Adipocyte (in vitro differentiated cells): ENCODE results near the gene LRMDA.

Source experiments
- DNase-seq: peaks from one replicate; pipeline ENCODE4 v3.0.0-alpha.2; 2015; ENCODE audit warnings: low read depth
- H3K27me3 ChIP-seq: replicated peaks from 2 replicates; pipeline ENCODE4 v1.7.0; 2013; ENCODE audit warnings: mild to moderate bottlenecking, low read length, moderate library complexity; ENCODE audit not compliant: control insufficient read depth, insufficient read depth
- H3K36me3 ChIP-seq: 2 replicates; pipeline ENCODE4 v1.7.0; 2013; ENCODE audit warnings: low read length, mild to moderate bottlenecking, moderate library complexity; ENCODE audit not compliant: control insufficient read depth, insufficient read depth, severe bottlenecking
- H3K4me1 ChIP-seq: 2 replicates; pipeline ENCODE4 v1.7.0; 2013; ENCODE audit warnings: mild to moderate bottlenecking, low read length, moderate library complexity; ENCODE audit not compliant: control insufficient read depth, insufficient read depth
- H3K4me3 ChIP-seq: 2 replicates; pipeline ENCODE4 v1.7.0; 2013; ENCODE audit warnings: mild to moderate bottlenecking, low read length, moderate library complexity
- H3K9ac ChIP-seq: 2 replicates; pipeline ENCODE4 v1.7.0; 2013; ENCODE audit warnings: mild to moderate bottlenecking, low read length, moderate library complexity
- H3K9me3 ChIP-seq: 2 replicates; pipeline ENCODE4 v1.7.0; 2013; ENCODE audit warnings: mild to moderate bottlenecking, low read length, moderate library complexity; ENCODE audit not compliant: control insufficient read depth

LRMDA gene

GRCh38 chr10:76036111-76036940 lies 604.9 kb downstream of the LRMDA start:
- no peaks in the 10 kb centered on the region for H3K36me3 ChIP-seq
- peaks cover 13% of the 10 kb centered on the region for H3K9me3 ChIP-seq
- H3K4me3 ChIP-seq: no peak overlapping the region
- H3K27me3 ChIP-seq: no peaks in the 10 kb centered on the region
- peak; percentile 83 for DNase-seq
- peak overlapping the region; percentile 35 for H3K9ac ChIP-seq
- H3K4me1 ChIP-seq: peaks cover 40% of the 10 kb centered on the region

DNA sequence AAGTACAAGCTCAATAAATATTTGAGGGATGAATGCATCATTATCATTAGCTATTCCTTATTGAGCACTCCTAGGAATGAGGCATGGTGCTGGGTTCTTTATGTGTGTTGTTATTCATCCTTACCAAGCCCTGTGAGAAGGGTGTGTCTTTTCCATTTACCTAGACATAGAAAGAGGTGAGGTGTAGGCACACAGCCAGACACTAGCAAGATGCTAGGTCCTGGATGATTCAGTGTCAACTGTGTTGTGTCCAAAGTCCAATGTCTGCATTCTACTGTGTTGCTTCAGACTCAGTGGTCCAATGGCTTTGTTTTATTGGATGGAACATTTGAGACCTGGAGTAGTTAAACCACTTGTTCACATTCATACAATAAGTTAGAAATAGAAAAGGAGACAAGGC lies 605.5 kb downstream of the LRMDA start:
- no peaks in the 10 kb centered on the region for H3K27me3 ChIP-seq
- no peak for DNase-seq
- H3K9me3 ChIP-seq: peaks cover 13% of the 10 kb centered on the region
- no peak overlapping the region for H3K9ac ChIP-seq
- H3K4me1 ChIP-seq: peaks cover 40% of the 10 kb centered on the region
- no peak overlapping the region for H3K4me3 ChIP-seq
- H3K36me3 ChIP-seq: no peaks in the 10 kb centered on the region

GRCh38 chr10:76037531-76038155 lies 606.2 kb downstream of the LRMDA start:
- DNase-seq: peak; percentile 15
- Histone ChIP-seq H3K4me3 (no peak overlapping the region), H3K4me1 (peaks cover 40% of the 10 kb centered on the region), H3K9ac (no peak overlapping the region), H3K36me3 (no peaks in the 10 kb centered on the region), H3K27me3 (no peaks in the 10 kb centered on the region), H3K9me3 (peaks cover 13% of the 10 kb centered on the region)

DNA sequence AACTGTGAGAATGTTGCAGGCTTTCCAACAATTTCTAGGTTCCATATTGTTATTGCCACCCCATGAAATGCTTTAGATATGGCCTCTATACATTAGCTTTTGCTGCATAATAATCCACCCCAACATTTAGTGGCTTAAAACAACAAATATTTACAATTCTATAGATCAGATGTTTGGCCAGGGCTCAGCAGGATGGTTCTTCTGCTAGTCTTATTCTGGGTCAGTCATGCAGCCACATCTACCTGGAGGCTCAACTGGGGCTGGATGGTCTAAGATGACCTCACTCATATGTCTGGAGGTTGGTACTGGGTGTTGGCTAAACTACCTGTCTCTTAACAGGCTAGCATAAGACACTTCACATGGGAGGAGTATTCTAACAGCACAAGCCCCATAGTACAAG lies 607.3 kb downstream of the LRMDA start:
- Histone ChIP-seq H3K9ac (no peak overlapping the region), H3K36me3 (no peaks in the 10 kb centered on the region), H3K9me3 (peaks cover 13% of the 10 kb centered on the region), H3K4me3 (peak overlapping the region; percentile 35), H3K4me1 (peaks cover 32% of the 10 kb centered on the region), H3K27me3 (no peaks in the 10 kb centered on the region)
- DNase-seq: no peak

- peaks cover 2% of the 10 kb centered on the region for H3K27me3 ChIP-seq
- no peak for DNase-seq
- H3K9me3 ChIP-seq: peaks cover 13% of the 10 kb centered on the region
- peaks cover 24% of the 10 kb centered on the region for H3K4me1 ChIP-seq
- no peak overlapping the region for H3K4me3 ChIP-seq
- no peak overlapping the region for H3K9ac ChIP-seq
- H3K36me3 ChIP-seq: no peaks in the 10 kb centered on the region
These were observed 608.8 kb downstream of the LRMDA start for GRCh38 chr10:76040107-76040829.

- Histone ChIP-seq H3K9ac (no peak overlapping the region), H3K36me3 (no peaks in the 10 kb centered on the region), H3K4me3 (no peak overlapping the region), H3K4me1 (peaks cover 24% of the 10 kb centered on the region), H3K27me3 (peaks cover 3% of the 10 kb centered on the region), H3K9me3 (peaks cover 13% of the 10 kb centered on the region)
- DNase-seq: no peak
These were observed 609.4 kb downstream of the LRMDA start for GRCh38 chr10:76040830-76041220.

DNA sequence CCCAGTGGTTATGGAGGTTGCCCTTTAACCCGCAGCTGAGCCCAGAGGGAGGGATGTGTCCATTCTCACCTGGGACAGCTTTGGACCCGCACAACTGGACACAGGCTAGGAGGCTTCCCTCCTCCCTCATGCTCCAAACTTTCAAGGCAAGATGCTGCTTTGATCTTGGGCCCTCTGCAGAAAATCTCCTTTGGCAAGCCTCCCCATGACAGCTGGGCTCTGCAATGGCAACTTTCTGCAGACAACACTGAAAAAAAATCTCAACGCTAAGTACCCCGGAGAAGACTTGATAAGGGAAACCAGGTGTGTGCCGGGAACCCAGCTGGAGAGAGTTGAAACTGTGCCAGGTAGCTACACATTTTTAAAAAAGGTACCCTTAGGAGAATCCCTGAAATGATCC lies 610.1 kb downstream of the LRMDA start:
- Histone ChIP-seq H3K4me3 (no peak overlapping the region), H3K9ac (no peak overlapping the region), H3K36me3 (no peaks in the 10 kb centered on the region), H3K27me3 (peaks cover 3% of the 10 kb centered on the region), H3K4me1 (peaks cover 19% of the 10 kb centered on the region), H3K9me3 (peaks cover 13% of the 10 kb centered on the region)
- no peak for DNase-seq

- no peak for DNase-seq
- Histone ChIP-seq H3K4me3 (no peak overlapping the region), H3K9ac (no peak overlapping the region), H3K9me3 (peaks cover 13% of the 10 kb centered on the region), H3K27me3 (peaks cover 3% of the 10 kb centered on the region), H3K4me1 (peaks cover 2% of the 10 kb centered on the region), H3K36me3 (no peaks in the 10 kb centered on the region)
These were observed 611.8 kb downstream of the LRMDA start for GRCh38 chr10:76043261-76043660.

DNA sequence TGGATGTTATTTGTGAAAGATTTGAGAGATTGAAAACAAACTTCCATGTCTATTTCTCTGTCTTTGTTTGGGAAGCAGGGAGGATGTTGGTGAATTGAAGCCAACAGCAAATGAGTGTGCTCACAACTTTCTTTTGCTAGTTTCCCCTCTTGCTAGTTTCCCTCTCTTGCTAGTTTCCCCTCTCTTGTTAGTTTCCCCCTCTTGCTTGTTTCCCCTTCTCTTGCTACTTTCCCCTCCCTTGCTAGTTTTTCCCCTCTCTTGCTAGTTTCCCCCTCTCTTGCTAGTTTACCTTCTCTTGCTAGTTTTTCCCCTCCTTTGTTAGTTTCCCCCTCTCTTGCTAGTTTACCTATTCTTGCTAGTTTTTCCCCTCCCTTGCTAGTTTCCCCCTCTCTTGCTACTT lies 613.3 kb downstream of the LRMDA start:
- no peak overlapping the region for H3K9ac ChIP-seq
- no peak overlapping the region for H3K4me3 ChIP-seq
- H3K4me1 ChIP-seq: no peaks in the 10 kb centered on the region
- no peak for DNase-seq
- H3K27me3 ChIP-seq: peaks cover 3% of the 10 kb centered on the region
- no peaks in the 10 kb centered on the region for H3K9me3 ChIP-seq
- no peaks in the 10 kb centered on the region for H3K36me3 ChIP-seq

GRCh38 chr10:76045174-76045573 lies 613.8 kb downstream of the LRMDA start:
- no peak overlapping the region for H3K4me3 ChIP-seq
- H3K4me1 ChIP-seq: no peaks in the 10 kb centered on the region
- no peak overlapping the region for H3K9ac ChIP-seq
- H3K9me3 ChIP-seq: no peaks in the 10 kb centered on the region
- H3K36me3 ChIP-seq: no peaks in the 10 kb centered on the region
- peaks cover 3% of the 10 kb centered on the region for H3K27me3 ChIP-seq
- no peak for DNase-seq

GRCh38 chr10:76047521-76047920 lies 616.1 kb downstream of the LRMDA start:
- Histone ChIP-seq H3K9ac (no peak overlapping the region), H3K4me3 (no peak overlapping the region), H3K27me3 (peaks cover 9% of the 10 kb centered on the region), H3K4me1 (no peaks in the 10 kb centered on the region), H3K36me3 (no peaks in the 10 kb centered on the region), H3K9me3 (no peaks in the 10 kb centered on the region)
- DNase-seq: no peak
